Measurements from ENCODE around the gene NSUN3.

DNA sequence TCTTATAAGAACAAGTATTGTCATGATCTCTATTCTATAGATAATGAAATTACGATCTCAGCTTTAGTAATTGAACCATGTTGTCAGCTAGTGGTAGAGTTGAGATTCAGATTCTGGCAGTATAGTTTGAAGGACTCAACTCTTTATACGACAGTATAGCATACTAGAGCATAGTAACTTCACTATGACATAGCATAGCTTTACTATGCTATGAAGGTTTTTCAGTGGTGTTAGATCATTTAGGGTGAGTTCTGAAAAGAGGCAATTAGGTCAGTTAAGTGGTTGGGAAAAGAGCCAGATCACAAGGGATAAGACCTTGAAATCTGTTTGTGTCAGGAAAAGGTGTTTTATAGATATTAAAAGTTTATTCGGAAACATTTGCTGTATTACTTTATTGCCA lies 42.6 kb upstream of the NSUN3 start:
- TF ChIP-seq, protein P1, sequence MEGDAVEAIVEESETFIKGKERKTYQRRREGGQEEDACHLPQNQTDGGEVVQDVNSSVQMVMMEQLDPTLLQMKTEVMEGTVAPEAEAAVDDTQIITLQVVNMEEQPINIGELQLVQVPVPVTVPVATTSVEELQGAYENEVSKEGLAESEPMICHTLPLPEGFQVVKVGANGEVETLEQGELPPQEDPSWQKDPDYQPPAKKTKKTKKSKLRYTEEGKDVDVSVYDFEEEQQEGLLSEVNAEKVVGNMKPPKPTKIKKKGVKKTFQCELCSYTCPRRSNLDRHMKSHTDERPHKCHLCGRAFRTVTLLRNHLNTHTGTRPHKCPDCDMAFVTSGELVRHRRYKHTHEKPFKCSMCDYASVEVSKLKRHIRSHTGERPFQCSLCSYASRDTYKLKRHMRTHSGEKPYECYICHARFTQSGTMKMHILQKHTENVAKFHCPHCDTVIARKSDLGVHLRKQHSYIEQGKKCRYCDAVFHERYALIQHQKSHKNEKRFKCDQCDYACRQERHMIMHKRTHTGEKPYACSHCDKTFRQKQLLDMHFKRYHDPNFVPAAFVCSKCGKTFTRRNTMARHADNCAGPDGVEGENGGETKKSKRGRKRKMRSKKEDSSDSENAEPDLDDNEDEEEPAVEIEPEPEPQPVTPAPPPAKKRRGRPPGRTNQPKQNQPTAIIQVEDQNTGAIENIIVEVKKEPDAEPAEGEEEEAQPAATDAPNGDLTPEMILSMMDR (IDR thresholded peaks at IDR 0.05): no peak
- TF ChIP-seq EZH2 (IDR thresholded peaks at IDR 0.05; ENCODE audit: borderline replicate concordance, insufficient read depth, low read depth, low read length, poor library complexity, severe bottlenecking): no peak
